ENCODE data around the gene SATB2.

Gene SATB2

DNA sequence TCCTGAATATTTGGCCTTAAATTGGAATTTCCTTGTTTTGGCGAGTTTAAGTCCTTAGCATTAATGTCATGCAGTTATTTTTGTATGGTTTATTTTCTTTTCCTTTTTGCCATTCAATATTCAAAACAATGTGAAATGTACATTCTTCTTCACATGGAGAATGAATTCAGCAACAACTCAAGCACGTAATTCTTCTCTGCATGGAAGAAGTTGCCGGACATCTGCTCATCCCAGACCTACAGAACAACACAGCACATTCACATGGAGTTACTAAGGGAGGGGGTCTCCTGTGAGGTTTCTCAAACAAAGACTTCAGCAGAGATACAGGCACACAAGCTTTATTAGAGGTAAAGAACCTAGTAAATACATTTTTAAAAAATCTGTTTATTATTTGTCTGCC is 236.8 kb downstream of the SATB2 start:
- WGBS, 2 donors (ENCODE audit: extremely low coverage in 2 of 2, insufficient read length in 2 of 2, insufficient replicate concordance in 1 of 2) = no CpG with 5 or more reads among the region's 3 CpGs
- Histone ChIP-seq H4K8ac (ENCODE audit: low read depth, low read length) (no peak overlapping the region), H3K27me3 (ENCODE audit: control insufficient read depth in 3 of 3, insufficient read depth in 3 of 3, low read depth in 1 of 3, low read length in 3 of 3) (no peaks in the 10 kb centered on the region), H3K9ac (ENCODE audit: low read depth, low read length, poor library complexity) (no peak overlapping the region), H3K14ac (ENCODE audit: low read length) (no peak overlapping the region), H3K23ac (ENCODE audit: low read depth, low read length, poor library complexity) (no peak overlapping the region), H2AFZ (ENCODE audit: low read length) (peak overlapping the region; percentile 55), H3K27ac (replicated peaks; ENCODE audit: low read length) (no peak overlapping the region), H3K4me1 (ENCODE audit: control insufficient read depth in 2 of 2, insufficient read depth in 1 of 2, low read depth in 1 of 2, low read length in 2 of 2) (no peaks in the 10 kb centered on the region), H3K4ac (ENCODE audit: low read length) (no peak overlapping the region), H2AK5ac (ENCODE audit: low read depth, low read length) (no peak overlapping the region), H3K18ac (ENCODE audit: low read length) (no peak overlapping the region), H2BK15ac (ENCODE audit: low read length) (no peak overlapping the region), H4K91ac (ENCODE audit: low read depth, low read length, poor library complexity) (no peak overlapping the region), H3K79me1 (ENCODE audit: low read depth, low read length) (no peaks in the 10 kb centered on the region), H2BK5ac (ENCODE audit: low read length) (no peak overlapping the region), H2BK12ac (ENCODE audit: low read length) (no peak overlapping the region), H3K9me3 (replicated peaks in 1 of 2; ENCODE audit: control insufficient read depth in 2 of 2, insufficient read depth in 1 of 2, low read depth in 1 of 2, low read length in 2 of 2) (peaks cover 0 to 3% of the 10 kb centered on the region in 2 donors), H2BK120ac (ENCODE audit: low read depth, low read length) (no peak overlapping the region), H3K36me3 (replicated peaks in 1 of 2; ENCODE audit: control insufficient read depth in 2 of 2, insufficient read depth in 2 of 2, low read length in 2 of 2) (no peaks in the 10 kb centered on the region), H3K4me3 (ENCODE audit: low read length in 2 of 2) (no peak overlapping the region), H3K4me2 (ENCODE audit: insufficient read depth, low read length, poor library complexity, severe bottlenecking) (no peak overlapping the region)
- DNase-seq (ENCODE audit: low spot score) = no peak

DNA sequence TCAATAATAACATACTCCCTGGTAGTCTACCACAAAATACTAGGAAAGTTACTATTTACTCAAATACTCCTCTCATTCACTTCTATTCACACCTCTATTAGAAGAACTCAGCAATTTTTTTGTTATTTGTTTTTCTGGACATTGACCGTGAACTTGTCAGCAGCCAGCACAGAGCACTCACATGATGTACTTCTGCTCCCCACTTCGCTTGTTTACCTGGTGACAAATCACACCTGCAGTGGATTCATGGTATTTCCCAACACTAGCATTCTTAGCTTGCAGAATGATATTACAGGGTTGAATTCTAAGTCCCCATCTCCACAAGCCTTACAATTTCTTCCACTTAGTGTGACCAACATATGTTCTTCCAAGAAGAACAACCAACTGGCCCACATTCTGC is 238.2 kb downstream of the SATB2 start:
- H3K18ac ChIP-seq (ENCODE audit: low read length) = no peak overlapping the region
- no peak overlapping the region for H2BK12ac ChIP-seq (ENCODE audit: low read length)
- no peaks in the 10 kb centered on the region for H3K36me3 ChIP-seq (replicated peaks in 1 of 2; ENCODE audit: control insufficient read depth in 2 of 2, insufficient read depth in 2 of 2, low read length in 2 of 2)
- no peaks in the 10 kb centered on the region for H3K79me1 ChIP-seq (ENCODE audit: low read depth, low read length)
- WGBS, 2 donors (ENCODE audit: extremely low coverage in 2 of 2, insufficient read length in 2 of 2, insufficient replicate concordance in 1 of 2) = no CpG with 5 or more reads among the region's 2 CpGs
- no peak overlapping the region for H3K4me2 ChIP-seq (ENCODE audit: insufficient read depth, low read length, poor library complexity, severe bottlenecking)
- H3K9ac ChIP-seq (ENCODE audit: low read depth, low read length, poor library complexity) = no peak overlapping the region
- no peak overlapping the region for H4K91ac ChIP-seq (ENCODE audit: low read depth, low read length, poor library complexity)
- no peaks in the 10 kb centered on the region for H3K4me1 ChIP-seq (ENCODE audit: control insufficient read depth in 2 of 2, insufficient read depth in 1 of 2, low read depth in 1 of 2, low read length in 2 of 2)
- no peak overlapping the region for H2AFZ ChIP-seq (ENCODE audit: low read length)
- H2BK5ac ChIP-seq (ENCODE audit: low read length) = no peak overlapping the region
- H3K27me3 ChIP-seq (ENCODE audit: control insufficient read depth in 3 of 3, insufficient read depth in 3 of 3, low read depth in 1 of 3, low read length in 3 of 3) = no peaks in the 10 kb centered on the region
- H4K8ac ChIP-seq (ENCODE audit: low read depth, low read length) = no peak overlapping the region
- peaks cover 0 to 3% of the 10 kb centered on the region in 2 donors for H3K9me3 ChIP-seq (replicated peaks in 1 of 2; ENCODE audit: control insufficient read depth in 2 of 2, insufficient read depth in 1 of 2, low read depth in 1 of 2, low read length in 2 of 2)
- H3K4me3 ChIP-seq (ENCODE audit: low read length in 2 of 2) = no peak overlapping the region
- H2AK5ac ChIP-seq (ENCODE audit: low read depth, low read length) = no peak overlapping the region
- H3K4ac ChIP-seq (ENCODE audit: low read length) = no peak overlapping the region
- DNase-seq (ENCODE audit: low spot score) = no peak
- no peak overlapping the region for H3K27ac ChIP-seq (replicated peaks; ENCODE audit: low read length)
- no peak overlapping the region for H3K14ac ChIP-seq (ENCODE audit: low read length)
- no peak overlapping the region for H2BK120ac ChIP-seq (ENCODE audit: low read depth, low read length)
- no peak overlapping the region for H2BK15ac ChIP-seq (ENCODE audit: low read length)
- H3K23ac ChIP-seq (ENCODE audit: low read depth, low read length, poor library complexity) = no peak overlapping the region
